ENCODE data around the gene TCF4.

The TCF4 gene

GRCh38 chr18:55251254-55251971 lies 336.6 kb downstream of the TCF4 start:
- no peak for DNase-seq

- DNase-seq, result no peak
Measured at GRCh38 chr18:55250768-55251173, 337.2 kb downstream of the TCF4 start.

GRCh38 chr18:55249550-55249949 lies 338.4 kb downstream of the TCF4 start:
- DNase-seq, result no peak

- no peak for DNase-seq
Measured at GRCh38 chr18:55248495-55248894, 339.5 kb downstream of the TCF4 start.

- DNase-seq, result no peak
Measured at GRCh38 chr18:55247032-55247431, 341.0 kb downstream of the TCF4 start.

GRCh38 chr18:55246278-55246677 lies 341.7 kb downstream of the TCF4 start:
- DNase-seq, result no peak

GRCh38 chr18:55245211-55245614 lies 342.8 kb downstream of the TCF4 start:
- DNase-seq, result peak in 1 of 3 experiments; percentile 55

- DNase-seq, result peak in 2 of 3 experiments; percentile 70 to 95
Measured at GRCh38 chr18:55244546-55244945, 343.4 kb downstream of the TCF4 start.

GRCh38 chr18:55243857-55244256 lies 344.1 kb downstream of the TCF4 start:
- DNase-seq, result peak in 1 of 3 experiments; percentile 58

GRCh38 chr18:55243255-55243654 lies 344.7 kb downstream of the TCF4 start:
- DNase-seq, result no peak

GRCh38 chr18:55240978-55241377 lies 347.0 kb downstream of the TCF4 start:
- DNase-seq, result no peak

GRCh38 chr18:55239740-55240139 lies 348.3 kb downstream of the TCF4 start:
- DNase-seq, result peak in 1 of 3 experiments; percentile 64

GRCh38 chr18:55237660-55238059 lies 350.3 kb downstream of the TCF4 start:
- DNase-seq, result no peak

GRCh38 chr18:55236150-55236931 lies 351.7 kb downstream of the TCF4 start:
- peak in 1 of 3 experiments; percentile 65 for DNase-seq

GRCh38 chr18:55235094-55235461 lies 352.9 kb downstream of the TCF4 start:
- DNase-seq, result no peak

- DNase-seq, result peak; percentile 84 to 99 (median 93)
Measured at GRCh38 chr18:55234366-55235093, 353.5 kb downstream of the TCF4 start.

- DNase-seq, result no peak
Measured at GRCh38 chr18:55233857-55234256, 354.1 kb downstream of the TCF4 start.

- no peak for DNase-seq
Measured at GRCh38 chr18:55232506-55232905, 355.5 kb downstream of the TCF4 start.

- no peak for DNase-seq
Measured at GRCh38 chr18:55229682-55230081, 358.3 kb downstream of the TCF4 start.

GRCh38 chr18:55228707-55229106 lies 359.3 kb downstream of the TCF4 start:
- no peak for DNase-seq

GRCh38 chr18:55228191-55228590 lies 359.8 kb downstream of the TCF4 start:
- DNase-seq, result peak in 1 of 3 experiments; percentile 31

- no peak for DNase-seq
Measured at GRCh38 chr18:55227771-55228170, 360.2 kb downstream of the TCF4 start.

- no peak for DNase-seq
Measured at GRCh38 chr18:55226044-55226443, 361.9 kb downstream of the TCF4 start.

Data from NCI-H1417 (cell line).